ENCODE results near the gene MYBL2.

DNA sequence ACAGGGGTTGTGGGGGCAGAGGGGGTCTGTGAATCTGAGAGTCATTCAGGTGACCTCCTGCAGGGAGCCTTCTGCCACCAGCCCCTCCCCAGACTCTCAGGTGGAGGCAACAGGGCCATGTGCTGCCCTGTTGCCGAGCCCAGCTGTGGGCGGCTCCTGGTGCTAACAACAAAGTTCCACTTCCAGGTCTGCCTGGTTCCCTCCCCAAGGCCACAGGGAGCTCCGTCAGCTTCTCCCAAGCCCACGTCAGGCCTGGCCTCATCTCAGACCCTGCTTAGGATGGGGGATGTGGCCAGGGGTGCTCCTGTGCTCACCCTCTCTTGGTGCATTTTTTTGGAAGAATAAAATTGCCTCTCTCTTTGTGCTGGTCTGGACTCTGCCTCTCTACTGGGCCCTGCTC is 49.2 kb downstream of the MYBL2 start:
- TF ChIP-seq POLR2AphosphoS5 (IDR thresholded peaks at IDR 0.05; ENCODE audit: low read depth, low read length) (no peak), TAF1 (IDR thresholded peaks at IDR 0.05; ENCODE audit: low read depth, low read length) (no peak)

All from GM12891 (cell line).